GM21367 (cell line): ENCODE data around the gene POU2F1.
A peak's percentile ranks its signal among the peaks of the same experiment; 100 is the strongest.
"Not testable (repeated sequence)": the region's sequence is repeated elsewhere in the genome, so short reads cannot be mapped to it uniquely, and the experiment has no call there.

Experiments
- ATAC-seq: cut with Tn5 transposase; IDR thresholded peaks from one replicate; pipeline ENCODE4 v1.9.1; 2021; ENCODE audit not compliant: unreplicated experiment

POU2F1 gene

GRCh38 chr1:167205306-167206050, 15.2 kb upstream of the POU2F1 start:
- ATAC-seq, result not testable (repeated sequence)

DNA sequence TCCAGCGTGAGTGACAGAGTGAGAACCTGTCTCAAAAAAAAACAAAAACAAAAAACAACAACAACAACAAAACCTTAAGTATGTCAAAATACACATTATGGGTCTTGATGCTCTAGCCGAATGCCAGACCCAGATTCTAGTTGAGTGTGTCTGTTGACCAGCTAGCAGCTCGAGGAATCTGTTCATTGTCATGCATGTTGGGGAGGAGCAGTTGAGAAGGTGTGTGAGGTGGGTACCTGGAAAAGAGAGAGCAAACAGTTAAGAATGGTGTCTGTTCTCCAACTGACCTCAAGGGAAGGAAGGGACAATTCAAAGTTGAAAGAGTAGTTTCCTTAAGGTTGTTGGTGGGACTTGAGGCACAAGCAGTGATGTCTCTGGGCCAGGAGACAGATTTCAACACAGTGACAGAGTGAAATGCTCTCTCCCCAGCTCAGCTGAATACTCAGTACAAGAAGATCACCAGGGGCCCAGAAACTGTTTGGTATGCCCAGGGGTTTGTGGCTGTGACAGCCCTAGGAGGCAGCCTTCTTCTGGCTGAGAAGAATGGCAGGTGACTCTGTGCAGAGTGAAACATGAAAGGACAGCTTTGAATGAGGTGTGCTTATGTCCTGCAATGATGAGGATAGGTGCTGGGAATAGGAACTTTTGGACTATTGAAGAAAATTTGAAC, 14.4 kb upstream of the POU2F1 start:
- no peak for ATAC-seq

DNA sequence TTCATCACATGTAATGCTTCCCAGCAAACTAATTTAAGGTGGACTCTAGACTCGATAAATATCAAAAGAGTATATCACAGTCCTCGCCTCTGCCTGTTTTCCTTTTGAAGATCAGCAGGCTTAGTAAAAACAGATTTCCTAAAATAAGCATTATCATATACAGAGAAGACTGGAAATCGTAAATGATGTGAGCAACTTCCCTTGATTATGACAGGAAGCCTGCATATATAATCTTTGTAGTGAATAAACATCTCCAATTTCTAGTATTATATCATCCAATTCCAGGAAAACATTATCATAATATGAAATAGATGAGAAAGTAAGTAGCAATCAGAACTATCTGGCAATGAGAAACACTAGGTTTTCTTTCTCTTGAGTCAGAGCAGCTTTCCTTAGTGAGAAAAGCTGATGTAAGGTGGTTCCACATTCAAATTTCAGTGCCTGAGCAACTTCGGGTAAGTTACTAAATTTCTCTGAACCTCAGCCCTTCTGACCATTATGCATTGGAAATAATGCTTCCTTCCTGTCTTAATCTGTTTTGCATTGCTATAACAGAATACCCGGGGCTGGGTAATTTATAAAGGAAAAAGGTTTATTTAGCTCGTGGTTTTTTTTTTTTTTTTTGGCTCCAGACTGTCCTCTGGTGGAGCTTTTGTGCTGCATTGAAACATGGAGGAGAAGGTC, 12.6 kb upstream of the POU2F1 start:
- ATAC-seq, result no peak

- ATAC-seq, result no peak
Measured at GRCh38 chr1:167208624-167208976, 12.1 kb upstream of the POU2F1 start.

GRCh38 chr1:167209044-167209443, 11.6 kb upstream of the POU2F1 start:
- no peak for ATAC-seq

DNA sequence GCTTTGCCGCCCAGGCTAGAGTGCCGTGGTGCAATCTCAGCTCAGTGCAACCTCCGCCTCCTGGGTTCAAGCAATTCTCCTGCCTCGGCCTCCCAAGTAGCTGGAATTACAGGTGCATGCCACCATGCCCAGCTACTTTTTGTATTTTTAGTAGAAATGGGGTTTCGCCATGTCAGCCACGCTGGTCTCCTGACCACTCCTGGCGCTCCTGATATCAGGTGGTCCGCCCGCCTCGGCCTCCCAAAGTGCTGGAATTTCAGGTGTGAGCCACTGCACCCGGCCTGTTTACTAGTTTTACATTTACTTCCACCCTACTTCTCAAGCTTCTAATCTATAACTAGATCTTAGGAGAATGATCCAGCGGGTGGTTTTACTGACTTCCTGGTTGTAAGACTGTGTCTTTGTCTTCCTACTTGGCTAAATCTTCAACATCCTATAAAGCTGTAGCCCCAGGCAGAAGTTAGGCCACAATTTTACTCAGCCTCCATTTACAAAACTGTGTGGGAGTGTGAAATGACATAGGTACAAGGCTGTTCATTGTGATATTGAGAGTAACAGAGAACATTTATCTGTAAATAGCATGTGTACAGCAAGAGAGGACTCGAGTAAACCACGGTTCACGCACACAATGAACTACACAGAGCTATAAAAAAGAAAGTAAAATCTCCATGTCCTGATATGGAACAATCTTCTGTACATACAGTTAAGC, 9.6 kb upstream of the POU2F1 start:
- ATAC-seq, result no peak

GRCh38 chr1:167212025-167212424, 8.7 kb upstream of the POU2F1 start:
- ATAC-seq, result no peak

DNA sequence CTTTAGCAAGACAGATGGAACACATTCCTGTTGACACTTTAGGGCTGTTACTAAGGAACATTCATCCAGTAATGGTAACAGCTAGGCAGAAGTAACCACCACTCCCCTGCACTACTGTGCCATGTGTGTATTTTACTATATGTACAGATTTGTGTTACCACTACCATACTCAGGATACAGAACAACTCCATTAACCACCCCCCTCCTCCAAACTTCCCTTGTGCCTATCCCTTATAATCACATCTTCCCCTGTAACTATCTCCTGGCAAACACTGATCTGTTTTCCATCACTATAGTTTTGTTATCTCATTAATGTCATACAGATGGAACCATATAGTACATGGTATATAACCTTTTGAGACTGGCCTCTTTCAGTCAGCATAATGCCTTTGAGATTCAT, 3.9 kb upstream of the POU2F1 start:
- ATAC-seq, result no peak

- ATAC-seq, result no peak
Measured at GRCh38 chr1:167219194-167219593, 1.5 kb upstream of the POU2F1 start.

- ATAC-seq, result peak; percentile 31
Measured at GRCh38 chr1:167219646-167220536, 795 bp upstream of the POU2F1 start.

DNA sequence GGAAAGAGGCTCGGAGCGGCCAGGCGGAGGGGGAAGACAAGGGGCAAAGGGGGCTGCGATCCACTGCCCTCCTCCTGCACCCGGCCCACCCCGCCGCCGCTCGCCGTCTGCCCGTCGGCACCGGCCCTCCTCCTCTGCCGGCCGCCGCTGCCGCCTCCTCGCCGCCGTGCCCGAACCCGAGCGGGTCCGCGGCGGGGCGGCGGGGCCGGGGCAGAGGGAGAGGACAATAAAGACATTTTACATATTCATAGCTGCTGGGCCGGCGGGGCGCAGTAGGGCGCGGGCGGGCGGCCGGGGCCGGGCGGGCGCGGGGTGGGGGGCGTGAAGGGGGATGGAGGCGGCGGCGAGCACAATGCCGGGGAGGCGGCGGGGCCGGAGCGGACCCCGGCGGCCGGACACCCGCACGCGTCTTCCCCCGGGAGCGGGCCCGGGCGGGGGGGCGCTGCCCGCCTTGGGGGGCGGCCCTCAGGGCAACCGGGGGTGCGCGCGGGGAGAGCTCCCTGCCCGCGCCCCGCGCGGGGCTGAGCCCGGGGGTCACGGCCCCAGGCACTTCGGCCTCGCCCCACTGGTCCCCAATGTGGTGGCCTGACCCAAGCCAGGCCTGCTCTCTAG, 546 bp downstream of the POU2F1 start:
- ATAC-seq, result peak; percentile 0

DNA sequence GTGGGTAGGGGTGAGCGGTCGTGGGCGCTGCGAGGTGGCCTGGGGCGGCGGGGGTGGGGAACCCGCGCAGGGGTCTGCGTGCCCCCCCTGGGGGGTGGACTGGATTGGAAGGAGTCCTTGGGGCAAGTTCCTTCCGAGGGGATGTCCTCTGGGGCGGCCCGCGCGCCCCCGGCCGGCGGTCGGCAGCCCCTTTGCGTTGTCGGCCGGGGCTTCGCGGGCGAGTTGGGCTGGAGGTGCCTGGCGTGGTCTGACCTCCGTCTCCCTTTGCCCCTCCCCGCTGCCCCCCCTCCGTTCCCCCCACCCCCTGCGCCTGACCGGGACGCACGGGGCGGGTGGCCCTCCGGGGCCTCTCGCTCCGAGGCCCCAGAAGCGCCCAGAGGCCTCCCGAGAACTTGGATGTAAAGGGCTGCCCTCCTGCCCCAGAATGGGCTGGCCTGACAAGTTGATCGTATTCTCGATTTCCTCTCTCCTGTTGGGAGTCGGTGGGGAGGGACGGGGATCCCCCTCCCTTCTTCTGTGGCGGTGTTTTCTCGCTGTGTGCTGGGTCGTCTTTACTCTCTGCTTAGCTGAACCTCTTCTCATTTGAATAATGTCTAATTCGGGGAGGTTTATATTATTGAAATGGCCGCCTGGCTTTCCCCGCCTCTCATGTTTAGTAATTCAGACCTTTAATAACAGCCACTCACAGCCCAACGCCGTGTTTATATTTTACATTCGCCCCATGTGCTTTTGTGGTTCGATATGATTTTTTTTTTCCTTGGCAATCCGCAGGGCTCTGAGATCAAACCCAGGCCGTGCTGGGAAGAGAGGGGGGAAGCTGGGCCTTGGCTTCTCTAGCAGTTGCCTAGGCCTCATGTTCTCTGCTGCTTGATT, 1.3 kb downstream of the POU2F1 start:
- peak; percentile 53 for ATAC-seq

- no peak for ATAC-seq
Measured at GRCh38 chr1:167223144-167224103, 2.7 kb downstream of the POU2F1 start.

DNA sequence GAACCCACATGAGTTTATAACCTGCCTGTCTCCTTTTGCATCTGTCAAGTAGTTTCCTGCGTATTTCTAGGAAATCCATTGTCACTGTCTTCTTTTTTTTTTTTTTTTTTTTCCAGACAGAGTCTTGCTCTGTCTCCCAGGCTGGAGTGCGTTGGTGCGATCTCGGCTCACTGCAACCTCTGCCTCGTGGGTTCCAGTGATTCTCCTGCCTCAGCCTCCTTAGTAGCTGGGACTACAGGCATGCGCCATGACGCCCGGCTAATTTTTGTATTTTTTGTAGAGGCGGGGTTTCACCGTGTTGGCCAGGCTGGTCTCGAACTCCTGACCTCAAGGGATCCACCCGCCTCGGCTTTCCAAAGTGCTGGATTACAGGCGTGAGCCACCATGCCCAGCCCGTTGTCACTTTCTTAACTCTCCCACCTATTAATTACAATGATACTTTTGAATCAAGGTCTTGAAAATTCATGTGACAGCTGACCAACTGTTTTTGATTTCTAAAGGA, 4.1 kb downstream of the POU2F1 start:
- ATAC-seq, result not testable (repeated sequence)

DNA sequence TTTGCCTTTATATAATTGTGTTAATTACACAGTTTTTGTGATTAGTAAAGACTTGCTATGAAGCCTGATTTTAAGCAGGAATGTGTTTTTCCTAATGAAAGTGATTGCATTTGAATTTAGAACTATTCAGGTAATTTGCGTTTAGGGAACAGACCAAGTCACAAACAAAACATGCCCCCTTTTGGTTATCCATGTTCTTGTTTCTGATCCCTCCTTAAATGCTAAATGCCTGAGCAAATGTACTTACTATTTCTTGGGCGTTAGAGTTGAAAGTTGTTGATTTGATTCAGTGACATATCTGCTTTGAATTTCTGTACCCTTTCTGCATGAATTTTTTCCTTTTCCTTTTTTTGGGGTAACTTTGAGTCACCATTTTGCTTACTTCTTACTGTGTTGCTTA, 5.2 kb downstream of the POU2F1 start:
- no peak for ATAC-seq

DNA sequence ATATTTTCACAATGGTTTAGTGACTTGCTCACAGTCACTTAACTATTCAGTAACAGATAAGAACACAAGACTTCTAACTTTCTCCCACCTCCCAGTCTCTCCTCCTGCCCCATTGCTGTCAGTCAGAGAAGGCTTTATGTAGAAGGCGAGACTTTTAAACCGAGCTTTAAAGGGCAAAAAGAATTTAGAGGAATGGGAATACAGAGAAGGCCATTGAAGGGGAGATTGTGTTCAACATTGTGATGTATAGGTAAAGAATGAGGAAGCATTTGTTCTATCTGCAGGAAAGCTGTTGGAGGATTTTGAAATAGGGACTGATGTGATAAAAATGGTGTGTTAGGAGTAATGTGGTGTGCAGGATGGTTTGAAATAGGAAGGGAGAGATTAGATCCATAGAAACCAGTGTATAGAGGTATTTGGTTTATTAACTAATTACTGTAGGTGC, 7.3 kb downstream of the POU2F1 start:
- ATAC-seq, result no peak

GRCh38 chr1:167229719-167230385, 9.2 kb downstream of the POU2F1 start:
- ATAC-seq, result no peak
